HG03521 (cell line): ENCODE measurements around the gene GRIP1.

Experiments
- ATAC-seq: cut with Tn5 transposase; IDR thresholded peaks from one replicate; pipeline ENCODE4 v1.9.1; 2021; ENCODE audit warnings: mild to moderate bottlenecking, moderate library complexity; ENCODE audit not compliant: unreplicated experiment

The GRIP1 gene

DNA sequence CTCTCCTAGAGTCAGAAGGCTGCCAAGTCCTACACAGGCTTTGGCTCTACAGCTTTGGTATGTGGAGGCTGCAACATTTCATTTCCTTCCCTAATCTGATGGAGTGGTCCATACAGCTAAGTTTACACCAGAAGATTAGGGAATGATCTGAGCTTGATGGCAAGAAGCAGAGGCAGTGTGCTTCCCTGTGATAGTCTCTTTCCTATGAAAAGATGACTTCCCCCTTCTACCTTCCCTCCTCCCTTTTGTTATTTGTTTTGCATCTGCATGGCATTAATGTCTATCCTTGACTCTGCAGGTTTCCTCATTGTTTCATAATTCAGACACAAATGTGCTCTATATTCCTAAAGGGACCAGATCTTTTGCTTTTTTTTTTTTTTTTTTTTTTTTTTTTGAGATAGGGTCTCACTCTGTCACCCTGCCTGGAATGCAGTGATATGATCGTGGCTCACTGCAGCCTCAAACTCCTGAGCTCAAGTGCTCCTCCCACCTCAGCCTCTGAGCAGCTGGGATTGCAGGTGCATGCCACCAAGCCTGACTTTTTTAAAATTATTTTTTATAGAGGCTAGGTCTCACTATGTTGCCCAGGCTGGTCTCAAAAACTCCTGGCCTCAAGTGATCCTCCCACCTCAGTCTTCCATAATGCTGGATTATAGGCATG lies 76.3 kb downstream of the GRIP1 start:
- no peak for ATAC-seq

- no peak for ATAC-seq
Measured at GRCh38 chr12:66600903-66601302, 78.0 kb downstream of the GRIP1 start.

- no peak for ATAC-seq
Measured at GRCh38 chr12:66599816-66600215, 79.1 kb downstream of the GRIP1 start.

GRCh38 chr12:66598608-66599007 lies 80.3 kb downstream of the GRIP1 start:
- no peak for ATAC-seq

GRCh38 chr12:66598079-66598478 lies 80.8 kb downstream of the GRIP1 start:
- ATAC-seq, result no peak

- no peak for ATAC-seq
Measured at GRCh38 chr12:66596199-66596598, 82.7 kb downstream of the GRIP1 start.

GRCh38 chr12:66594688-66595087 lies 84.2 kb downstream of the GRIP1 start:
- no peak for ATAC-seq

- ATAC-seq, result no peak
Measured at GRCh38 chr12:66590275-66590985, 88.4 kb downstream of the GRIP1 start.

DNA sequence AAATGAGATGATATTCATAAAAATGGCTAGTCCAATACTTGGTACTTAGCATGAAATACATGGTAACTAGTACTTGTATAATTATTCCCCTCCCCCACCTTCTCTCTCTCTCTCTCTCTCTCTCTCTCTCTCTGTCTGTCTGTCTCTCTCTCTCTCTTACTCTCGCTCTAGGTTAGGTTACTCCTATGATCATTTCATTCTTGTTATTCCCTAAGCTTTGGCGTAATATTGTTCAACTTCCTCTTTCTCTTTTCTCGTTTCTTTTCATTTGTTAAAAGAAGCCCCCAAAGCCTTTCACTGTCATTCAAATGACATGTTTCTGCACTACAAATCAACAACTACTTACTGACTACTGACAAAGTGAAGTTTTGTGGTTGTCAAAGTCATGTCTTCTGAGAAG lies 89.8 kb downstream of the GRIP1 start:
- ATAC-seq, result no peak

DNA sequence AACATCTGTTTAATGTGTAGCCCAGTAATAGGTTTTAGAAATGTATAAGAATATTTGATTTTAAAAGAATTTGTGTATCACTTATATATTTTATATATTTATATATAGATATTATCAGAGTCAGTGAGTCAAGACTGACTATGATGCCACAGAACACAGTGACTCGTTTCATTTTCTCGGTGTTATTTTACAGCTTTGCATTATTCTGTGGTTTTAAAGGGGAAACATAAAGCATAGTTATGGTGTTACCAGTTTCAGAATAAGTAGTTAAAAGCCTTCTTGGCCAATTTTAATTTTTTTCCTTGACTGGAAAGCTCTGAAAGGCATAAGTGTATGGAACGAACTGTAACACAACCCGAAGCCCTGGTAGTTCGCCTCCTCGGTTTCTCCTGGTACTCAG lies 91.0 kb downstream of the GRIP1 start:
- no peak for ATAC-seq

DNA sequence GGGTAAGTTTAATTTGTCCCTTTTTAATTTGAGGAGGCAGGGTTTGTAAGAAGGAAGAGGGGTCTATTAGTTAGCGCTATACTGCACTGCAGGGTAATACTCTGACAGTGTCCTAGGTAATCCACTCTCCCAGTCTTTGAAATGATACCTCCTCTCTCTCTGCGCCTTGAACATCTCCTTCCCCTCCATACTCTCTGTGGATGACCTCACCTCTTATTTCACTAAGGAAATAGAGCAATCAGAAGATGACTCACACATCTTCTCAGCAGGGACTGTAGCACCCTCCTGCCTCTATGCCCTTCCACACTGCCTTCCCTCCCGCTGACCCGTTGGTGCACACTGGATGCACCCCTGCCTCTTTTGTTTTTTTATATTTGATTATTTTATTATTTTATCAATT lies 94.2 kb downstream of the GRIP1 start:
- no peak for ATAC-seq

DNA sequence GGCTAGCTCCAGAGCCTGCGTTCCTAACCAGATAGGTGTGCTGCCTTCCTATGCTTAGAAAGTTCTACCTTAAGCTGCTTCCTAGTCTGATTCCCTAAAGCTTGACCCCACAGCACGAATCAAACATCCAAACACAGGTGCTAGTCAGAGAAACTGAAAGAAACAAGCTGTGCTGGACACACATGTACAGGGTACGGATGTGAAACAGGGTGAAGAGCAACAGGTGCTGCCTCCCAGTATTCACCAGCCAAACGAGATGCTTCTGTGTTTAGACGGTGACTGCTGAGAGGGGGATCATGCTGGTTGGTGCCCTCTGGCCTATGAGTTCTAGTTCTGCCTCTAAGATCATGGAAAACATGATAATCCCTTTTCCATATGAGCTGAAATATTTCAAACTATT lies 105.3 kb downstream of the GRIP1 start:
- ATAC-seq, result no peak

DNA sequence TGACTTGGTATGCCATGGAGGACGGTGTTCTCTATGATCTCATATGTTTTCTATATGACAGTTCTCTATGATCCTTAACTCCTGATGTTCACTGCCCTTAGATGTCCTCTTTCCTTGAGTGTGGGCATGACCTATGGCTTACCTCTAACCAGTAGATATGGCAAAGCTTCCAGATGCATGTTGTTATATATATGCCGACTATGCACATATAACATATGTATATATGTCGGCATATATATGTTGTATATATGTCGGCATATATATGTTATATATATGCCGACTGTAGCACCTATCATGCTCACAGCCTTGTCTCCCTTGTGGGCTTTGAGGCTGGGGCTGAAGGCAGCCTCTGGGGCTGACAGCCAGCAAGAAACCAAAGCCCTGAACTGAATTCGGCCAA lies 106.0 kb downstream of the GRIP1 start:
- no peak for ATAC-seq

- ATAC-seq, result no peak
Measured at GRCh38 chr12:66571361-66571915, 107.4 kb downstream of the GRIP1 start.

DNA sequence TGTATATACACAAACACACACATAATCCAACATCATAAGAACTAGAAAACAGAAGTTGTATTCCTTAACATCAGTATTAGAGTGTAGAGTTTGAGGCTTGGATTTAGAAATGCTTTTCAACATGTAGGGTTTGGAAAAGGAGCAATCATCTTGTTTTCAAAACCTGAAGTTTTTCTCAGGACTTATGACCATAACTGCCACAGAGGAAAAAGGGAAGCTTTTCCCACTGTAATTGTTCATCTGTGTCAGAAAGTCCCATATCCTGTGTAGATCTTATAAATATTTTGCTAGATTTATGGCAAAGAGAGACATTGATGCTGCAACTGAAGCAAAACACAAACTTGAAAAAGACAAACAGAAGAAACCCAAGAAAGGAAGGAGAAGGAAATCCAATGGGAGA lies 115.7 kb downstream of the GRIP1 start:
- ATAC-seq, result no peak

- ATAC-seq, result no peak
Measured at GRCh38 chr12:66555113-66555512, 123.8 kb downstream of the GRIP1 start.

DNA sequence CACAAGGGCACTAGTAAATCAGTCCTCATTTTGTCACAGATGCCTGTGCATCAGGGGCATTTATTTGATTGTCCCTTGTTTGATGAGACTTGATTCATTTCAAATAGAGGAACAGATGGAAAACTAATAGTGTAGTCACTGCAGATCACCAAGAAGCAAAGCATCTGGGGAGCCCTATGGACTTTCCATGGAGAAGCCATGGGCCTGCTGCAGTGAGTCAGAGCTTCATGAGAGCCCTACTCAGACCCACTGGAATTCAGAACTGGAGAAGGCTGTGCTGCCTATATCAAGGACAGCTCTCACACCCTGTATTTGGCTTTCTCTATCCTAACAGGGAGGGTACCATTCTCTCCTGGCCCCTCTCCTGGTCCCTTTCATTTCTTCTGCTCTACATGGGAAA lies 126.2 kb downstream of the GRIP1 start:
- ATAC-seq, result no peak

DNA sequence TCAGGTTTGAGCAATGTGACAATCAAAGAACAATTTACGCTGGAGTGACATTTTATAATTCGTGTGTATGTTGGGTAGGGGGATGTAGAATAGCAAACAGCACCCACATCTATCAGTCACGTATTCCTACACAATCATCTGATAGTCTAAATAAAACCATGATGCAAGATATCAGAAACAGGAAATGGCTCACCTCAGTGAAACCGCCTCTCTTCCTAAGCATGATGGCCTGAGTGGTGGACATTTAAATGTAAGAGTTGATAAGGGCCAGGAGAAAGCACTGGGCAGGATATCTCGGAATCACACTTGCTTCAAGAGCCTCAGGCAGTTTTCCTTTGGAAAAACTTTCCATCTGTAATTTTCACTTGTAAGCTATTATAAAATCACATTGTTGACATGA lies 128.2 kb downstream of the GRIP1 start:
- no peak for ATAC-seq

GRCh38 chr12:66549050-66549389 lies 129.9 kb downstream of the GRIP1 start:
- peak; percentile 9 for ATAC-seq

DNA sequence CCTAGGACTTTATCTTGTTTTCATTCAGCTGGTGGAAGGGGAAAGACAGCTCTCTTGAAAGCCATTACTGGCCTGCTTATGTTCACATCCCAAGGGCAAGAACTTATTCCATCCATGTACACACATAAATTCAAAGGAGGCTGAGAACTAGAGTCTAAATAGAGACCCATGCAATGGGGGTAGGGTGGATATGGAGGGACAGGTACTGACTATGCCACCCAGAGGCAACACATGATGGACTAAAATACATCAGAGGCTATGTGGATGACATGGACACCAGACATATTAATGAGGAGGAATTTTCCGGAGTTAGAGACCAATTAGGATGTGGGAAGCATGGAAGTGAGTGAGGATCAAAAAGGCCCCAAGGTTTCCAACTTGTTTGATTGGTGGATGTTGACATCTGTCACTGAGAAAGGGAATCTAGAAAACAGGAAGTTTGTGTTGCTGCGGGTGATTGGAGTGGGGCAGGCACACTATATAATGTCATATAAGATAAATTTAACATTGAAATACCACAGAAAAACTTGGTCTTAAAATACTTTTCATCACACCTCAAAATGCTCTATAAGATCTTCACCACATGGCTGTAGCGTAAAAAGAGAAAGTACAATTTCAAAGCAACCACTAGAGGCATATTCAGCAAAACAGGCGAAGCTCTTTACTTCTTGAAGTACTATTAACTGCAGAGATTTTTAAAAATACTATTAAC lies 130.4 kb downstream of the GRIP1 start:
- peak; percentile 50 for ATAC-seq

DNA sequence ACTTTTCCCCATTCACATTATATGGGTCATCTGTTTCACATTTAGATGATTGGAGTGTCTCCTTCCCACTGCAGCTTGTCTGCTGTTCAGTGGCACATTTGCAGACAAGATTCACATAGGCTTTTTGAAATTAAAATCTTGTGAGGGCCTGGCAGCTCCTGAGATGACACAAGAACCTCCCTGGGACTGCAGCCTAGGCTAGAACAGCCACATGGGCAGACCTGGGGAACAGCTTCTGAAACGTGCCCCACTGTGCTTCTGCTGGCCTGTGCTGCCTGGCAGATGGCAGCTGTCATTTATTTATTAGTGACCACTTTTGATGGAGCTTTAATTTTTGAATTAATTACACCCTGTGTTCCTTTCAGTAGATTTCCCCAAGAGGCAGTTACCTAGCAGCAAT lies 137.4 kb downstream of the GRIP1 start:
- ATAC-seq, result no peak

DNA sequence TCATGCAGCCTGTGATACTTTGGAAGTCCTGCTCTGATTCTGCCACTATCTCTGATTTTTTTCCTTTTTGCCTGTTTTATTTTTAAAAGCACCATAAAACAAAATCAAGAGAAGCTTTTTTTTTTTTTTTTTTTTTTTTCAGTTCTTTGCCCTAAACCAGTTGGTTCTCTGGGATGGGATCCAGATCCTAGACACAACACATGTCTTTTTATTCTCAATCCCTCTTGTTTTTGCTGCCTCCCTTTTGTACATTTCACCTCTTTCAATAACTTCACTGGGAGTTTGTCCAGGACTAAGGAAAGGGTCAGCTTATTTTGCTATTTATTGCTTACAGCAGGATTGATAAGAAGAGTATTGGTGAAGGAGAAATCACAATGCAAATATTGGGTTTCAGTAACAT lies 139.4 kb downstream of the GRIP1 start:
- no peak for ATAC-seq
